AG09309 (cell line): ENCODE results near the gene RALGAPB.

Experiments used
- DNase-seq: peaks from one replicate; pipeline ENCODE4 v3.0.0-alpha.2; 2010; ENCODE audit warnings: low read depth
- H3K4me3 ChIP-seq: 2 replicates; pipeline ENCODE4 v1.5.1; 2011; ENCODE audit warnings: mild to moderate bottlenecking, low read depth, low read length, moderate library complexity; ENCODE audit not compliant: control insufficient read depth
- CTCF ChIP-seq: IDR thresholded peaks from 2 replicates; pipeline ENCODE4 v1.5.1; 2011; ENCODE audit warnings: mild to moderate bottlenecking, low read depth, low read length, inconsistent platforms; ENCODE audit not compliant: insufficient read depth, control insufficient read depth; ENCODE audit errors: missing control alignments

RALGAPB gene

GRCh38 chr20:38626921-38627659 is 154.4 kb downstream of the RALGAPB start:
- no peak for TF ChIP-seq CTCF
- H3K4me3 ChIP-seq, result no peak overlapping the region
- no peak for DNase-seq
